Lung microvascular endothelial cell (primary cell): Measurements from ENCODE around the gene MTERF1. TPM values are rescaled to one million over a fixed set of nuclear protein-coding genes. Genes with fewer than 3 reads are reported as not detected.

ENCODE experiments used
- DNase-seq, 2 donors: peaks; one replicate each; pipeline versions ENCODE4 v3.0.0 to v3.0.0-alpha.2; 2010; ENCODE audit warnings: low read depth in 2 of 2
- total RNA-seq: library from RNA; depleted of rRNA; stranded (reverse); fragments of >200 nt; gene quantifications from 2 replicates; pipeline ENCODE4 v1.2.1, GENCODE V29; 2014

MTERF1 gene
- total RNA-seq, 1 donor from 2014 or later: 6.2 TPM

DNA sequence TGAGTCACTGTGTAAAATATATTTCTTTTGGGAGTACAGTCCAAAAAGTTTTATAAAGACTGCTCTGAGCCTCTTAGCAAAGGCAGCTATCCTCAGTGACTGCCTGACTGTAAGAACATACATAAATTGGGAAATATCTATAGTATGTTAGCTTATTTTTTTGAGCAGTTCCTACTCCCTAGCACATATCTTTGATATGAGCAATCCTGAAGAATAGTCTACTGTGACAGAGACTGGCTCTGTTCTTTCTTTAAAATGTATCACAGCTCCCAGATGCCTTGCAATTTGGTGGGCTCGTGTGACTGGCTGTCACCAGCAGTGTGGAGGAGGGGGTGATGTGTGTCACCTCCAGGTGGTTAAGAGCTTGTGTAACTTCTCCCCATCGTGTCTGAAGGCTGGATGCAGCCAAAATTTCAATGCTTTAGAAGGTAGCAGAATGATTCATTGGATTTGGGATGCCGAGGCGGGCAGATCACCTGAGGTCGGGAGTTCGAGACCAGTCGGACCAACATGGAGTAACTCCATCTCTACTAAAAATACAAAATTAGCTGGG lies 47.9 kb downstream of the MTERF1 start:
- no peak for DNase-seq

DNA sequence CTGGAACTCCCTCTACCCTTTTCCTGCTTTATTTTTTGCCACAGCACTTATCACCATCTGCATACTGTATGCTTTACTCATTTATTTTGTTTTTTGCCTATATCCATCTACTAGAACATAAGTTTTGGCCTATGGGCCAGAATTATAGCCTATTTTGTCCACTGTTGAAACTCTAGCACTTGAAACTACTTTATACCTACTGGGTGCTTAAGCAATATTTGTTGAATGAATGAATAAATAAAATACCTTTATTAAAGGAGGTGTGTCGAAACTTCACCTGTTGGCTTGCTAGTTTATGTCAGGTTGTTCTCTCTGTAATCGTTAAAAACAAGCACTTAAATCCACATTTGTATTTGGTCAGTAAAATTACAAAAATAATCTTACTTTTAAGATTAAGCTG lies 53.3 kb downstream of the MTERF1 start:
- DNase-seq: no peak

DNA sequence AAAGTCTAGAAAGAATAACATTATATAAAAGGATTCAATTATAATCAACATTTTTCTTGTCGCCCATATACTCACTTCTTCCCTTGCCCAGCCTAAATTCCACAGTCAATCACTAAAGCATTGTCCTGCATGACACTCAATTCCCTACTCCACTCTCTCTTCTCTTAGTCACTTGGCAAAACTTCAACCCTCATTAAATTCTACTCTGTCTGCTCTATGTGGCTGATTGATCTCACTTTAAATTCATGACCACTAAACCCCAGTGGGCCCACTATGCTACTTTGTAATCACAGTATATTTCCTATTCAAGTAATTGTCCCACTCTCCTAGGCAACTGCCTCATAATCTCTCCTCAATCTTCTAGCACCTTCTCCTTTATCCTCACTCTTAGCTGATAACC lies 54.1 kb downstream of the MTERF1 start:
- DNase-seq: no peak

DNA sequence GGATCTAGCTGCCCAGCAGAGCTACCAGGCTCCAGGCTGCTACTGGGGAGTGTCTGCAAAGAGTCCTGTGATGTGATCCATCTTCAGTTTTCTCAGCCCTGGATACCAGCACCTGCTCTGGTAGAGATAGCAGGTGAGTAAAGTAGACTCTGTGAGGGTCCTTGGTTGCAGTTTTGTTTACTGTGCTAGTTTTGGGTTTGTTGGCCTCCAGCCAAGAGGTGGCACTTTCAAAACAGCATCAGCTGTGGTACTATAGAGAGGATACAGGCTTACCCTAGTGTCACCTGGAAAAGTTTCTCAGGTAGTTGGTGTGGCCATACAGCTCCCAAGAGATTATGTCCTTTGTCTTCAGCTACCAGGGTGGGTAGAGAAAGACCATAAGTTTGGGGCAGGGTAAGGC lies 56.3 kb downstream of the MTERF1 start:
- no peak for DNase-seq

Other genes with a start within 250 kb of the MTERF1 start
- 23.3 and 36.1 TPM in 2 replicates for gene AKAP9, start 60.2 kb upstream of the MTERF1 start, total RNA-seq